LNCAP (cell line): ENCODE results near the gene ARHGEF19.

ENCODE experiments used
- TF ChIP-seq, protein P1 (sequence below): fragments of 450-650 bp; IDR thresholded peaks from 2 replicates; pipeline ENCODE4 v1.5.1; 2017; ENCODE audit warnings: mild to moderate bottlenecking

Gene ARHGEF19

DNA sequence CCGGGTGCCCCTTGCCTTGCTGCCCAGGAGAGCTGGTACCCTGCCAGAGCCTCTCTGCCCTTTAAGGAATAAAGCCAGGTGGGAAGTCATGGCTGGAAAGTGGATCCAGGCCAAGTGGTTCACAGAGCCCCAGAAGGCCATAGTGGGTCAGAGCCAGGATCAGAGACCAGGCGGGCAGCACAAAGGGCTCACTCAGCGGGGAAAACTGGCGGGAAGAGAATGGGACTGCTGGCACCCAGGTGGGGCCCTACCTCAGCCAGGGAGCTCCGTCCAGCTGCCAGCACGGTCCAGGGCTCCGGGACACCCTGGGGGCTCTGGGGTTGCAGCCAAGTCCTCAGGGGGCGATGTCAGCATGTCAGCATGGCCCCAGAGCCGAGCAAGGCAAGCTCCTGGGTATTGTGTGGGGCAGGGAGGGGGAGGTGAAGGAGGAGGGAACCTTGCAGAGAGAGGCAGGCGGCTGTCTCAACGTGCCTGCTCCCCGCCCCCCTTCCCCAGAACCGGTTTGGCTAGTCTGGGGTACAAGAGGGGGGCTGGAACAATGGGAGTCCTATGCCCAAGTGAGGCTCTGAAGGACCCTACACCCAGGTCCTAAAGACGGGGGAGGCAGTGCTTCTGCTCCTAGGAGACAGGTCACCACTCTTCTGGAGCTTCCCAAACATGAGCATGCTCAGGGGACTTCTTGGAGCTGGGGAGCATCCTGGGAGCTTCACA, at the start of gene ARHGEF19:
Gene ARHGEF19, minus strand, starts transcription at position 402 of the 711 bp plus-strand sequence. CDS start 3,598 bp downstream, outside the sequence.
- TF ChIP-seq, protein P1, sequence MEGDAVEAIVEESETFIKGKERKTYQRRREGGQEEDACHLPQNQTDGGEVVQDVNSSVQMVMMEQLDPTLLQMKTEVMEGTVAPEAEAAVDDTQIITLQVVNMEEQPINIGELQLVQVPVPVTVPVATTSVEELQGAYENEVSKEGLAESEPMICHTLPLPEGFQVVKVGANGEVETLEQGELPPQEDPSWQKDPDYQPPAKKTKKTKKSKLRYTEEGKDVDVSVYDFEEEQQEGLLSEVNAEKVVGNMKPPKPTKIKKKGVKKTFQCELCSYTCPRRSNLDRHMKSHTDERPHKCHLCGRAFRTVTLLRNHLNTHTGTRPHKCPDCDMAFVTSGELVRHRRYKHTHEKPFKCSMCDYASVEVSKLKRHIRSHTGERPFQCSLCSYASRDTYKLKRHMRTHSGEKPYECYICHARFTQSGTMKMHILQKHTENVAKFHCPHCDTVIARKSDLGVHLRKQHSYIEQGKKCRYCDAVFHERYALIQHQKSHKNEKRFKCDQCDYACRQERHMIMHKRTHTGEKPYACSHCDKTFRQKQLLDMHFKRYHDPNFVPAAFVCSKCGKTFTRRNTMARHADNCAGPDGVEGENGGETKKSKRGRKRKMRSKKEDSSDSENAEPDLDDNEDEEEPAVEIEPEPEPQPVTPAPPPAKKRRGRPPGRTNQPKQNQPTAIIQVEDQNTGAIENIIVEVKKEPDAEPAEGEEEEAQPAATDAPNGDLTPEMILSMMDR, result no peak

GRCh38 chr1:16262067-16262466, 49.6 kb upstream of the ARHGEF19 start:
- TF ChIP-seq, protein P1, result no peak

- TF ChIP-seq, protein P1, result no peak
Measured at GRCh38 chr1:16260814-16261213, 48.4 kb upstream of the ARHGEF19 start.

- TF ChIP-seq, protein P1, result no peak
Measured at GRCh38 chr1:16258591-16259135, 46.2 kb upstream of the ARHGEF19 start.

DNA sequence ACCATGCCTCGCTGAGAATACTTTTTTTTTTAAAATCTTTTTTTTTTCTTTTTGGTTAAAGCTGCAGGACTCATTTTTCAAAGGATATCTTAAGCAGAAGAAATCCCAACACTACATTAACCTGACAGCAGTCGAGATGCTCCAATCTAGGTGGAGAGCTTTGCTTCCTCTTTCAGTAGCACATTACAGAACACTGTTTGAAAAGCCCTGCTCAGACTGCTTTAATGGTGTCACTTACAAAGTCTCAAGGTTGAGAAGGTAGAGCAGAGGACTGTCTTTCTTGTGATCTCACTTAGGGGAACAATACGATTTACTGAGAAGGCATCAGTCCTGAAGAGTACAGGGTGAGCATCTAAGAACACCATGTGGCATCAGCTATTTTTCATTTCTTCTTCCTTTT, 45.5 kb upstream of the ARHGEF19 start:
- TF ChIP-seq, protein P1, result no peak

GRCh38 chr1:16256478-16256877, 44.0 kb upstream of the ARHGEF19 start:
- TF ChIP-seq, protein P1, result no peak

- TF ChIP-seq, protein P1, result no peak
Measured at GRCh38 chr1:16254263-16254928, 41.9 kb upstream of the ARHGEF19 start.
